ENCODE results near the gene PCK2.

The PCK2 gene

GRCh38 chr14:24051789-24052655 is 42.1 kb upstream of the PCK2 start, which contains the start of gene CARMIL3 (continued):
- no peak for TF ChIP-seq ZNF280C (tag by site-specific recombination; IDR thresholded peaks at IDR 0.05)
- no peak for TF ChIP-seq ZNF776 (tag by site-specific recombination; IDR thresholded peaks at IDR 0.05; ENCODE audit: borderline replicate concordance)
- TF ChIP-seq ATF2 (tag by site-specific recombination; IDR thresholded peaks at IDR 0.05; ENCODE audit: low read depth), result no peak
- no peak for TF ChIP-seq ZNF555 (tag by site-specific recombination; conservative IDR thresholded peaks at IDR 0.05)
- no peak for TF ChIP-seq ZNF624 (tag by site-specific recombination; IDR thresholded peaks at IDR 0.05)
- peak; percentile 76 for TF ChIP-seq ZIC2 (tag by site-specific recombination; IDR thresholded peaks at IDR 0.05)
- TF ChIP-seq ZNF645 (tag by site-specific recombination; IDR thresholded peaks at IDR 0.05), result no peak
- no peak for TF ChIP-seq ZNF473 (tag by site-specific recombination; IDR thresholded peaks at IDR 0.05)
- no peak for TF ChIP-seq ZNF23 (tag by site-specific recombination; IDR thresholded peaks at IDR 0.05; ENCODE audit: borderline replicate concordance)
- TF ChIP-seq ZXDB (tag by site-specific recombination; IDR thresholded peaks at IDR 0.05), result peak; percentile 76
- no peak for TF ChIP-seq ZNF2 (tag by site-specific recombination; IDR thresholded peaks at IDR 0.05)
- TF ChIP-seq, protein P1, sequence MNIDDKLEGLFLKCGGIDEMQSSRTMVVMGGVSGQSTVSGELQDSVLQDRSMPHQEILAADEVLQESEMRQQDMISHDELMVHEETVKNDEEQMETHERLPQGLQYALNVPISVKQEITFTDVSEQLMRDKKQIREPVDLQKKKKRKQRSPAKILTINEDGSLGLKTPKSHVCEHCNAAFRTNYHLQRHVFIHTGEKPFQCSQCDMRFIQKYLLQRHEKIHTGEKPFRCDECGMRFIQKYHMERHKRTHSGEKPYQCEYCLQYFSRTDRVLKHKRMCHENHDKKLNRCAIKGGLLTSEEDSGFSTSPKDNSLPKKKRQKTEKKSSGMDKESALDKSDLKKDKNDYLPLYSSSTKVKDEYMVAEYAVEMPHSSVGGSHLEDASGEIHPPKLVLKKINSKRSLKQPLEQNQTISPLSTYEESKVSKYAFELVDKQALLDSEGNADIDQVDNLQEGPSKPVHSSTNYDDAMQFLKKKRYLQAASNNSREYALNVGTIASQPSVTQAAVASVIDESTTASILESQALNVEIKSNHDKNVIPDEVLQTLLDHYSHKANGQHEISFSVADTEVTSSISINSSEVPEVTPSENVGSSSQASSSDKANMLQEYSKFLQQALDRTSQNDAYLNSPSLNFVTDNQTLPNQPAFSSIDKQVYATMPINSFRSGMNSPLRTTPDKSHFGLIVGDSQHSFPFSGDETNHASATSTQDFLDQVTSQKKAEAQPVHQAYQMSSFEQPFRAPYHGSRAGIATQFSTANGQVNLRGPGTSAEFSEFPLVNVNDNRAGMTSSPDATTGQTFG (tag by site-specific recombination; IDR thresholded peaks at IDR 0.05; ENCODE audit: borderline replicate concordance), result no peak
- TF ChIP-seq ZNF174 (tag by site-specific recombination; IDR thresholded peaks at IDR 0.05), result no peak
- TF ChIP-seq PRDM1 (tag by site-specific recombination; IDR thresholded peaks at IDR 0.05), result no peak
- 0 out of 2 replicates have a peak, but pooled peaks have one; percentile 30 for TF ChIP-seq SP7 (tag by site-specific recombination; IDR thresholded peaks at IDR 0.05)
- no peak for TF ChIP-seq ZNF16 (tag by site-specific recombination; IDR thresholded peaks at IDR 0.05; ENCODE audit: low read depth)
- no peak for TF ChIP-seq ZNF501 (tag by site-specific recombination; IDR thresholded peaks at IDR 0.05)
- TF ChIP-seq ZNF366 (tag by site-specific recombination; conservative IDR thresholded peaks at IDR 0.05), result no peak
- no peak for TF ChIP-seq ZNF747 (tag by site-specific recombination; IDR thresholded peaks at IDR 0.05)
- TF ChIP-seq ZNF138 (tag by site-specific recombination; IDR thresholded peaks at IDR 0.05; ENCODE audit: borderline replicate concordance), result no peak
- TF ChIP-seq ZNF423 (tag by site-specific recombination; IDR thresholded peaks at IDR 0.05), result no peak
- peak; percentile 83 for TF ChIP-seq ZNF600 (tag by site-specific recombination; IDR thresholded peaks at IDR 0.05)
- TF ChIP-seq, protein P2, sequence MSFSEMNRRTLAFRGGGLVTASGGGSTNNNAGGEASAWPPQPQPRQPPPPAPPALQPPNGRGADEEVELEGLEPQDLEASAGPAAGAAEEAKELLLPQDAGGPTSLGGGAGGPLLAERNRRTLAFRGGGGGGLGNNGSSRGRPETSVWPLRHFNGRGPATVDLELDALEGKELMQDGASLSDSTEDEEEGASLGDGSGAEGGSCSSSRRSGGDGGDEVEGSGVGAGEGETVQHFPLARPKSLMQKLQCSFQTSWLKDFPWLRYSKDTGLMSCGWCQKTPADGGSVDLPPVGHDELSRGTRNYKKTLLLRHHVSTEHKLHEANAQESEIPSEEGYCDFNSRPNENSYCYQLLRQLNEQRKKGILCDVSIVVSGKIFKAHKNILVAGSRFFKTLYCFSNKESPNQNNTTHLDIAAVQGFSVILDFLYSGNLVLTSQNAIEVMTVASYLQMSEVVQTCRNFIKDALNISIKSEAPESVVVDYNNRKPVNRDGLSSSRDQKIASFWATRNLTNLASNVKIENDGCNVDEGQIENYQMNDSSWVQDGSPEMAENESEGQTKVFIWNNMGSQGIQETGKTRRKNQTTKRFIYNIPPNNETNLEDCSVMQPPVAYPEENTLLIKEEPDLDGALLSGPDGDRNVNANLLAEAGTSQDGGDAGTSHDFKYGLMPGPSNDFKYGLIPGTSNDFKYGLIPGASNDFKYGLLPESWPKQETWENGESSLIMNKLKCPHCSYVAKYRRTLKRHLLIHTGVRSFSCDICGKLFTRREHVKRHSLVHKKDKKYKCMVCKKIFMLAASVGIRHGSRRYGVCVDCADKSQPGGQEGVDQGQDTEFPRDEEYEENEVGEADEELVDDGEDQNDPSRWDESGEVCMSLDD (tag by site-specific recombination; IDR thresholded peaks at IDR 0.05), result no peak
- TF ChIP-seq KLF16 (tag by site-specific recombination; IDR thresholded peaks at IDR 0.05), result peak; percentile 42
- TF ChIP-seq ZNF335 (tag by site-specific recombination; conservative IDR thresholded peaks at IDR 0.05), result peak; percentile 49
- TF ChIP-seq YY2 (tag by site-specific recombination; IDR thresholded peaks at IDR 0.05), result no peak
- no peak for TF ChIP-seq ZNF544 (tag by site-specific recombination; IDR thresholded peaks at IDR 0.05)
- no peak for TF ChIP-seq ZNF791 (tag by site-specific recombination; IDR thresholded peaks at IDR 0.05)
- no peak for TF ChIP-seq ZNF560 (tag by site-specific recombination; IDR thresholded peaks at IDR 0.05; ENCODE audit: borderline replicate concordance)
- TF ChIP-seq ZNF664 (tag by site-specific recombination; IDR thresholded peaks at IDR 0.05), result no peak
- no peak for TF ChIP-seq ZNF48 (tag by site-specific recombination; IDR thresholded peaks at IDR 0.05)
- no peak for TF ChIP-seq ZFP37 (tag by site-specific recombination; IDR thresholded peaks at IDR 0.05)

Measured in HEK293 (cell line).